ENCODE measurements around the gene ZKSCAN8.

GRCh38 chr6:28188111-28188979 lies 46.7 kb downstream of the ZKSCAN8 start:
- TF ChIP-seq POLR2A (IDR thresholded peaks at IDR 0.05; ENCODE audit: low read length) (no peak), SMC3 (IDR thresholded peaks at IDR 0.05) (no peak), CTCF (IDR thresholded peaks at IDR 0.05) (no peak), CHD4 (IDR thresholded peaks at IDR 0.05; ENCODE audit: borderline replicate concordance) (no peak)

Measured in A549 (cell line).